IPS-11a (cell line): Measurements from ENCODE around the gene COL16A1.
"Not testable (repeated sequence)": the region's sequence is repeated elsewhere in the genome, so short reads cannot be mapped to it uniquely, and the experiment has no call there.

Experiments
- H3K4me3 ChIP-seq: one replicate; pipeline ENCODE4 v1.5.1; 2013; ENCODE audit warnings: low read depth, low read length, control low read depth

Gene COL16A1

DNA sequence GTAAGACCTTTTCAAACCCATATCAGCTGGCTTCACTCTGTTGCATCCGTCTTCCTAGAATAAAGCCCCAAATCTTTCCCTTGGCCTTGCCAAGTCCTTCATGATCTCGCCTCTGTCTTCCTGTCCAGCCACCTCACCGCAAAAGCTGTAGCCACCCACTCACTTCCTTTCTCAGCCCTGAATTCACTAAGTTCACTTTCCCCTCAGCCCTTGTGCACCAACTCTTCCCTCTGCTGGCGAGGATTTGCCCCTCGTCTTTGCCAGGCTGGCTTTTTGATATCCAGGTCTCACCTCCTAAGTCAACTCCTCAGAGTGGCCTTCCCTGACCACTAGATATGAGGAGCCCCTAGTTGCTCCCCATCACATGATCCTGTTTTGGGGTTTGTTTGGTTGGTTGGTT, 3.9 kb upstream of the COL16A1 start:
- no peak overlapping the region for H3K4me3 ChIP-seq

DNA sequence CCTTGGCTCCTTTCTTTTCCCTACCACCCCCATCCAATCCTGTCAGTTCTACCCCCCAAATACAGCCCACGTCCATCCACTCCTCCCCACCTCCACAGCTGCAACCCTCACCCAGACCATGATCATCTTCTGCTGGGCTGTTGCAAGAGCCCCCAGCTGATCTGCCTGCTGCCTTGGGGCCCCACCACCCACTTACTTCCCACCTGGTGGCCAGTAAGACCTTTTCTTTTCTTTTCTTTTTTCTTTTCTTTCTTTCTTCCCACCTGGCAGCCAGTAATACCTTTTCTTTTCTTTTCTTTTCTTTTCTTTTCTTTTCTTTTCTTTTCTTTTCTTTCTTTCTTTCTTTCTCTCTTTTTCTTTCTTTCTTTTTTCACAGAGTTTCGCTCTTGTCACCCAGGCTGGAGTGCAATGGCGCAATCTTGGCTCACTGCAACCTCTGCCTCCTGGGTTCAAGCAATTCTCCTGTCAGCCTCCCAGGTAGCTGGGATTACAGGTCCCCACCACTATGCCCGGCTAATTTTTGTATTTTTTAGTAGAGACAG, 3.3 kb upstream of the COL16A1 start:
- H3K4me3 ChIP-seq = not testable (repeated sequence)

DNA sequence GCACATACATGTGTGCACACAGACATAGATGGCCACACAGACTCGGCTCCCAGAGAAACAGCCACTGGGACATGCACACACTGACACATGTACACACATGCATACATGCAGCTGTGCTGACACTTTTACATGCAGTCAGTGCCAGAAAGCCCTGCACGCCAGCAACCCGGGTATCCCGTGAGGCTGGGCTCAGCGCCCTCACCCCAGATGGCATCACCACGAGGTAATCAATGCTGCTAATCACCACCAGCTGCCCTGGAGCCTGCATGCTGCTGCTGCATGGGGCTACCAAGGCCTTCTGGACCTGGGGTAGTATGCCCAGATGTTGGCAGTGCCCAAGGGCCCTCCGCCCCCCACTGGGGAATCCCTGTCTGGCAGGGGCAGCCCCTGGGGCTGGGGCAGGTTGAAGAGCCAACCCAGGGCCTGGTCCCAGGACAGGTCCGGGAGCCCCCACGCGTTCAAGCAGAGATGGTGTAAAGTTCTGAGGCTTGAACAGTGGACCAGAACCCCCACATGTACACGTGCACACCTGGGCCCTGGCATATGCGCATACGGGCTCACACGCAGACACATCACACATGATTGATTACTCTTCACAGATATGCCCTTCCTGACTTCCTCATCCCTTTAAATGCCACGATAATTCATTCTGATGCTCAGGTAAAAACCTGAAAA, 2.7 kb upstream of the COL16A1 start:
- H3K4me3 ChIP-seq = no peak overlapping the region

DNA sequence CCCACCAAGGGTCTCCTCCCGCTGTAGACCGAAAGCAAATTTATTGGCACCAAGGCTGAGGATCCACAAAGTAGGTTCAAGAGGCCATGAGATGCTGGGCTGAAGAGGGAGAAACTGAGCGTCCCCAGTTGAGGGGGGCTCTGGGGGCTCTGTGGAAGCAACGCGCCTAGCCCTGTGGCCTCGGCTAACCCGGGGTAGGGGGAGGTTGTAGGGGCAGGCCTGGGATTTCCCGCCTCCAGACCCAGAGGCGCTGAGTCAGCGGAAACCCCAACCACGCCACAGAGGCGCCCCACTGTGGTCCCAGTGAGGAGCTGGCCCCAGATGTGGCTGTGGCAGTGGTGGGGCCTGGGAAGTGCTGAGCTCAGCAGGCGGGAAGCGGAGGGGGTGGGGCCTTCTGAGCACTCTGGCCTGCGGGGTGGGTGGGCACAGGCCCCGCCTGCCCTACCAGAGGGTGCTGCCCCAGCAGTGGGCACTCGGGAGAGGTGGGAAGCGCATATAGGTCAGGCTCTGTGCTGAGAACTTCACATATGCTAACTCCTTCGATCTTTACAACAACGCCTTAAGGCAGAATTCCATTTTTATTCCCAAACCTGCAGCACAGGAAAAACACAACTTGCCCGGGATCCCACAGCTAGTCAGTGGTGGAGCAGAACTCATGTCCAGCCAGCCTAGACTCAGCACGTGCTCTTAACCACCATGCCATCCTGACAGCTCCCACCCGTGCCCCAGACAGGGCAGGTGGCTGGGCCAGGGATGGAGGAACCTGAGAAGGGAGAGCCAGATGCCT, 1.5 kb upstream of the COL16A1 start:
- H3K4me3 ChIP-seq = no peak overlapping the region

DNA sequence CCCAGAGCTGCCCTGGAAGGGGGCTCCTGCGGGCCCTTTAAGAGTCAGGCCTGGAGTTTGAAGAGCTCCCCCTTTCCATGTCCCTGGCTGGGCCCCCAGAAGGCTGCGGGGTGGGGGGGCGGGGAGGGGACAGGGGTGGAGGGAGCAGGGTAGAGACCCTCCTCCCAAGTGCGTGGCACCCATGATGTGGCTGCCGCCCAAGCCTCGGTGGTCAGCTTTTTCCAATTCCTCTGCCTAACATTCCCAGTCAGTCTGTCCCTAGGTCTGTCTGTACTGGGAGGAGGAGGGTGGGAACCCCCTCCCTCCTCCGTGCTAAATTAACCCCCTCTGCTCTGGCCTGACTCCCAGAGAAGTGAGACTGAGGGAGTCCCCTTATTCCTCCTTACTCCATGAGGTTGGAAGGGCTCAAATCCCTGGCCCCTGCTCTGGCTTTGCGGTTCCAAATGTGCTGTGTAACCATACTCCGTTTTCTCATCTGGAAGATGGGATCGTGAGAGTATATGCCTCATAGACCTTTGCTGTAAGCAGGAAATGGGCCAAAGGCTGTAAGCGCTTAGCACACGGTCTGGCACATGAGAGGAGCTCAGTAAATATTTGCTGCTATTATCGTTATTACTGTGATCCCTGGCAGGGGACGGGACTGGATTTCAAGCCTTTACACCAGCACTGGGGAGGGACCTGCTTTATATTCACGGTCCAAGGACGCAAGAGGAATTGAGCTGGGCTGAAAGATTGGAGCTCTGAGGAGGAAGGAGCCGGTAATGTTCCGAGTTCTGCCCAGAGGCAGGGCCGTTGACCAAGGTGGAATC, 658 bp upstream of the COL16A1 start:
- H3K4me3 ChIP-seq = no peak overlapping the region

DNA sequence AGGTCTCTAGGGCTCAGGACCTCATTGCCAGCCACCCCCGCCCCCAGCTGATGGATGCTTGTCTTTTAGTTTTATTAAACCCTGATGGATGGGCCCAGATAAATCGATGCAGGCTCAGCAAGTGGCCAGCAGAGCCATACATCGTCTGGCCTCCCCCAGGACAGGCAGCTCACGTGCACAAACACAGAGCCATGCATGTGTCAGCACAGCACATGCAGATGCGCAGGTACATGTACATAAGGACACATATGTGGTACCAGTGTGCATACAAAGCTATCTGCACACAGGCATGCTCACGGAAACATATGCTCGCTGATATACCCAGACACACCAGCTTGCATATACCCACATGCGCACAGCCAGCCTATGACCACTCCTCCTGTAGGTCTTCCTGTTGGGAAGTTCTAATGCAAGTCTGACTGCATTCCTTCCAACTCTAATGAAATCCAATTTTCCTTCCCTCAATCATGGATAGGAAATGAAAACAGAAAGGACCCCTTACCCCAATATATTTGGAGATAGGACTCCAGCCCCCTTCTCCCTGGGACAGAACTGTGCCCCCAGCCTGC, 897 bp downstream of the COL16A1 start:
- no peak overlapping the region for H3K4me3 ChIP-seq

DNA sequence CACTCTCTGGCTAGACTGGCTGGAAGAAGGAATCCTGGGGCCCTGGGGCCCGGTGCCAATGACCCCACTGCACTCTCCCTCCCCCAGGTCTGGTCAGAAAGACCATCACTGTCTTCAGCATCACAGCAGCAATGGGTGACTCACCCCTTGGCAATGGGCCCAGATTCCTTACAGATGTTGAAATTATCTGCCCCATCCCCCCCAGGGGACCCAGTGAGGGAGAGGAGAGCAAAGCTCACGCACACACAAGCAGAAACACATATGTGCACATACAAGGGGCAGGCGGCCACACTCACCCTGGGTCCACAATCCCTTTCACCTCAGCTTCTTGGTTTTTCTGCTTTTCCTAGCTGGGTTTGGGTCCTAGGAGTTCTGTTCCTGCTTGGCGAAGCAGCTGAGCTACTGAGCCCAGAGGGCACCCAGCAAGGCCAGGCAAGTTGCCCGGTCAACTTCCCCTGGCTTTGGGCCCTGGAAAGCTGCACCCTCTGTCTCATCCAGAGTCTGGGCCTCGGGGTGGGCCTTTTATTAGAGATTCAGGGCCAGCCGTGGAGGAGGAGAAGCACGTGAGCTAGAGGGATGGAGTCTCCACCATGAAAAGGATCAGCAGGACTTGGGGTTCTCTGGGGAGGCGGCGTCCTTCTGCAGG, 2.6 kb downstream of the COL16A1 start:
- no peak overlapping the region for H3K4me3 ChIP-seq

DNA sequence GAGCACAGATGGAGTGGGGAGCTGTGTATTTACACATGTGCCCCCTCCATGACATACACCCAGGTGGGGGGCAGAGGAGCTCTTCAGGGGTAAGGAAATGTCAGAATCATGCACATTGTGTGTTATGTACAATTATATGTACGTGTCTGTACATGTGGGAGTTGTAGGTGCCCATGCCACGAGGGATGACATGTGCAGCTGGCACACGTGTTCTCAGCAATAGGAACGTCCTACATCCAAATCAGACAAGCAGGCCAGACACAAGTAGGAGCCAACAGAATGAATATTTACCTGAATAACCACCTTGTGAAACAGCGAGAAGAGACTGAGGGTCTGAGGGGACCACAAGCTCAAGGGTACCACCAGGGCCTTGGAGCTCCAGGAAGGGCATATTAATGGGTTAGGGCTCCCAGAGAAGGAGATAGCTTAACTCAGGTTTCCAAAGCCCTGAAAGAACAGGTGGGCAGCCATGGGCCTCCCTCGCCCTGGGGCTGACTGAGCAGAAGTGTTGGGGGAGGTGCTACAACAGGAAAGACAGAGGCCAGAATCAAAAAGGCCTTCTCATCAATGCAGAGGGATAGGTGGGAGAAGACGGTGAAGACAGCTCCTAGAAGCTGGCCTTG, 3.2 kb downstream of the COL16A1 start:
- no peak overlapping the region for H3K4me3 ChIP-seq

DNA sequence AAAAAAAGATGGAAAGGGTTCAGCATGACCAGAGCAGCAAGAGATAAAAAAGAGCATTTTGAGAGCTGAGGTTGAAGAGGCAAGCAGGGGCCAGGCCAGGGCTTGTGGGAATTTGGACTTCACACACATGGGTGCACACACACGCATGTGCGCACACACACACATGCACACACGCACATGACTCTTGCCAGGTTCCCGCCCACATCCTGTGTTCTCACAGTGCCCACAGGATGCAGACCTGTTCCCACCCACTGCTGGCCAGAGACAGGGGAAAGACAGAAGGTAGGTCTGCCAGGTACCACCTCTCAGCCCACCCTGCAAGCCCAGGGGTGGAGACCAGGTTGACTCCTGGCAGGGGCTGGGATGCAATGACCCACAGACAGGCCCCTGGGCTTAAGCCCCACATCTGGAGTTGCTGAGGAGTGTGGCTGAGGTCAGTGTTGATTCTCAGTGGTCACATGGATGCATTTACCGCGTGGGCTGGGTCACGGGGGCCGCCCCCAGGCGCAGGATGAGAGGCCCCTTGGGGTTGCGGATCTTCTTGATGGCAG, 4.4 kb downstream of the COL16A1 start:
- no peak overlapping the region for H3K4me3 ChIP-seq

DNA sequence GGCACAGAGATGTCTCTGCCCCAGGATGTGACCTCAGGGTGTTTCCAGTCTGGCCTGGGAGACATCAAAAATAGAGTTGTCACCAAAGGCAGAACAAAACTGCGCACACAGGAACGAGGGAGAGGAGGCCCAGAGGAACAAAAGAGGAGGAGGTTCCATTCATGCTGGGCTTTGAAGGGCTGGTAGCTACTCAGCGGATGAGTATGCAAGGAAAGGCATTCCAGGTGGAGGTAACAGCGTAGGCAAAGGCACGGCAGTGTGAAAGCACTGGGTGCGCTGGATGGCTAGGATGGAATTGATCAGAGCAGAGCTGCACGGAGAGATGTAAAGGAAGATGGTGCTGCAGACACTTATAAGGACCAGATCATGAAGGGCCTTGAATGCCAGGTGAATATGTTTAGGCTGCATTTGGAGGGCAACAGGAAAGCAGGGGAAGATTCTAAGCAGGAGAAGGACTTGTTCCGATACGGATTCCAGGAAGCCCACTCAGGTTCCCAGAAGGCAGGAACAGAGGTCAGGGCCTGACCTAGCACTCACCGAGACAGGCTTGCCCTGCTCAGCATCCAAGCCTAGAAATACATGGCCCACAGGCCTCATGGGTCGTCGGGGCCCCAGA, 6.3 kb downstream of the COL16A1 start:
- H3K4me3 ChIP-seq = no peak overlapping the region

DNA sequence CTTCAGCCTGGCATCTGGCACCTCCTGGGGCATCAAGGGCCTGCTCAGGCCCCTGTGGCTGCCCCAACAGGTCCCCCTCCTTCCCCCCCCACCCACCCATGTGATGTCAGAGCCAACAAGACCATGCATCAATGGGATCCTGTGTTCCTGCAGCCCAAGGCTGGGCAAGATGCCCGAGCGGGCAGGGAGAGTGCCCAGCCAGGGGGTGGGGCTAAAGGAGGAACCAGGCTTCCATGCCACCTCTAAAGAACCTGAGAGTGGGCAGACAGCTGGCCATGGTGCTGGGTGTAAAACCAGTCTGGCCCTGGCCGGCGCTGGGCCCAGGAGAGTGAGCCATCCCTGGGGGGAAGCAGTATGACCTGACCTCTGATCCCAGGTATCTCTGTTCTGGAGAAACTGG, 7.6 kb downstream of the COL16A1 start:
- no peak overlapping the region for H3K4me3 ChIP-seq

DNA sequence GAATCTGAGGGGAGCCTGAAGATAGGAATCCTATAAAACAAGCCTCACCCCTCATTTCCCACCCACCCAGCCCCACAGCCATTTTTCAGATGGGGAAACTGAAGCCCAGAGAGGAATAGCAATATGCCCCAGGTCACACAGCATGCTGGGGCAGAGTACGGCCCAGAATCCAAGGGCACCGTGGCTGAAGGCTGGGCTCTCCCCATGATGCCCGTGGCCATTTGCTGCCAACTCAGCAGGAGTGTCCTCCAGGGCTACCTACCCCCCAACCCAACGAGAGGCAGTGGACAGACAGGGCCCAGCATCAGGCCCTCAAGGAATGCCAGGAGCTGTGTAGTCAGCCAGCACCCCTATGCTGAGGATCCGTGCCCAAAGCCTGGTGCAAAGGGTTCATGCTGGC, 8.5 kb downstream of the COL16A1 start:
- H3K4me3 ChIP-seq = no peak overlapping the region

DNA sequence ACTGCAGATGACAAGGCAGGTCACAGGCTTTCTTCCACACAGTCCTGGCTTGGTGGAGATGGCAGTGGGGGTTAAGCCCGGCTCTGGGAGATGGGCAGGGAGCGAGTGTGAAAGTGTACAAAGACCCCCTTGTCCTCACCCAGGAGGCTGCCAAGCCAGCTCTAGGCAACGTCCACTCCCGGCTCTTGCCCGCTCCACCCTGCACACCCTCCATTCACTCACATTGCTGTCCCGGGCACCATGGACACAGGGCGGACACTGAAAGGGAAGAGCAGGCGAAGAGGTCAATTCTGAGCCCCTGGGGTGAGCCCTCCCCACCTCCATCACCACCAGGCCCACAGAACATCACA, 8.9 kb downstream of the COL16A1 start:
- no peak overlapping the region for H3K4me3 ChIP-seq

DNA sequence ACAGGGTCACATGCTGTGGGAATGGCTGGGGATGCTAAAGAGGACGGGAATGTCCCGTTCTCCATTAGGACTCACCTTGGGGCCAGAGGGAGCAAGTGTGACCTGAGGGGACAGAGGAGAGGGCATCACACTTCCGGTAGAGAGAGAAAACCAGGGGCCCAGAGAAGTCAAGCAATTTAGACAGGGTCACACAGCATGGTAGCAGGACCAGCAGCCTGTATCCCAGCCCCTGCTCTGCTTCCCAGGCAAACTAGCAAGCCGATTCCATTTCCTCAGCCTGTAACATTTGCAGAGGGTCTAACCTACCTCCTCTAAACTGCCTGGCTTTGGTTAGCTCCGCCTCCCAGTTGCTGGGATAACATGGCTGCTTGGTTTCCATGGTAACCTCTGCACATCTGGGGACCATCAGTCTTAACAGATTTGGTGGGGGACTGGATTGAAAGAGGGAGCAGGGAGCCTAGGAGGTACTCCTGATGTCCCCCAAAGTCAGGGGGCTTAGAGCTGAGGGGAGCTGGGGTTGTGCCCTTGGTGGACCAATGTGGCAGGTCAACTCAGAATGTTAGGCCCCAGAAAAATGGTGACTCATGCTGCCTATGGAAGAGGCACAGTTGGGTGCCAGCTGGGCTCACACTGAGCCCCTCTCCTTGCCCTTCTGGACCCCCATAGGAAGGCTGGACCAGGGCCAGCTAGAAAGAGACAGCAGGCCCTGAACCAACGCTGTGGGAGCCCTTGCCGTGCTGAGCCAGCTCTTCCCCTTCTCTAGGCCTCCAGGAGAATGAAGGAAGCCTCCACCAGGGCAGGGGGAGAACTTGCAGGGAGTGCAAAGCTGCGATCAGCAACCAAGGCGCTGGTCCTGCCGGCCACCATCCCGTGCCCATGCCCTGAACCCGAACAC, 9.5 kb downstream of the COL16A1 start:
- H3K4me3 ChIP-seq = no peak overlapping the region

DNA sequence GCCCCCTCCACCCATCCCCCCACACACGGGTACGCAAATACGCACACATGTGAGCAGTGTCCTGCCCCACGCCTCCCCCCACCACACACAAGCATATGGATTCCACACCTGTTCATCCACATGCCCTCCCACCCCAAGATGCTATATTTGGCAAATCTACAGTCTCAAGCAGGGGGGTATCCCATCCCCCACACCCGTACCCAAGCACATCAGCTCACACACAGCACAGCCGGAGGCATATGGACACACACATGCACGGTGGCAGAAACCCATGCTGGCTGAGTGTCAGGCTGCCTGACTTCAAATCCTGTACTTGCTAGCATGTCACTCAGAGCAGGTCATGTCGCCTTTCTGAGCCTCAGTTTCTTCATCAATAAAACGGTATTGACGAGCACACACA, 10.6 kb downstream of the COL16A1 start:
- H3K4me3 ChIP-seq = no peak overlapping the region

DNA sequence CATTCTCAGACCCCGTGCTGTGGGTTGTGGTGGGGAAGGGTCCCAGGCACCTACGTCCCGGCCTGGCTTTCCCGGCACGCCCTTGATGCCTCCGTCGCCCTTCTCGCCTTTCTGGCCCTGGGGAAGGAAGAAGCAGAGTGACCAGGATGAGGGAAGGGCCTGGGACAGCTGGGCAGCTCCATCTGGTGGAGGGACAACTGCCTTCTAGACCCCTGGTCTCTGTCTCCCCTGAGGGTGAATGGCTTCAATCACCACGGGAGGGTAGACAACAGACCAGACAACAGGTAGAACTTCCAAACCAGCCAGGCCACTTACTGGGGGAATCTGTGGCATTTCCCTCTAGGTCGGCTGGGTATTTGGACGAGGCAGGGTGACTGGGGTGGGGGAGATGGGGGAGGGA, 11.9 kb downstream of the COL16A1 start:
- no peak overlapping the region for H3K4me3 ChIP-seq

DNA sequence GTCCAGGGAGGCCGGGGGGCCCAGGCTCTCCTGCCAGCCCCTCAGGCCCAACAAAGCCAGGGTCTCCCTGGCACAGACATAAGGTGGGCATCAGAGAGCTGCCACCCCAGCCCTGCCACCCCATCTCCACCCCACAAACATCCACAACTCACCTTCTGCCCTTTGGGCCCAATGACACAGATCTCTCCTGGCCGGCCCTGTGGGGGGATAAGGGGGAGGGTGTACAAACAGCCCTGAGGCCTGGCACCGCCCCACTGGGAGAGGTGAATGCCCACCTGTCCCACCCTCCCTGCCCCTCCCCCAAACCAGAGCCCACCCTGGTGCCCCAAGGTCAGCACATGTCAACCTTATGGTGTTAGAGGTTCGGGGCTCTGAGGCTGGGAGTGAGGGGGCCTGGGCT, 12.4 kb downstream of the COL16A1 start:
- H3K4me3 ChIP-seq = no peak overlapping the region

DNA sequence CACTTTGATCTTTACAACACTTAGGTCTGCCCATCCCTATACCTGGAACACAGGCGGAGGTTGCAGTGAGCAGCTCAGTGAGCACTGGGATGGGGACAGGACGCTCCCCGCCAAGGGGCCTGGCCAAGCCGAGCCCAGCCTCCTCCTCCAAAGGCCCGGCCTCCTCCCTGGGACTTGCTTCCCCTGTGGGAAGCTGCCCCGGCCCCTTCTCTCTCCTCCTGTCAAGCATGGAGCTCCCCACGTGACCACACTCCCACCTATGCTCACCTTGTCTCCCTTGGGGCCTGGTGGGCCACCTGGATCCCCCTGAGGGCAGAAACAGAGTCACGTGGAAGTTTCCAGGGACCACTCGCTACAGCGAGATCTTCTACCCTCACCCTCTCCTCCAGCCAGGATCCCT, 12.9 kb downstream of the COL16A1 start:
- H3K4me3 ChIP-seq = no peak overlapping the region

DNA sequence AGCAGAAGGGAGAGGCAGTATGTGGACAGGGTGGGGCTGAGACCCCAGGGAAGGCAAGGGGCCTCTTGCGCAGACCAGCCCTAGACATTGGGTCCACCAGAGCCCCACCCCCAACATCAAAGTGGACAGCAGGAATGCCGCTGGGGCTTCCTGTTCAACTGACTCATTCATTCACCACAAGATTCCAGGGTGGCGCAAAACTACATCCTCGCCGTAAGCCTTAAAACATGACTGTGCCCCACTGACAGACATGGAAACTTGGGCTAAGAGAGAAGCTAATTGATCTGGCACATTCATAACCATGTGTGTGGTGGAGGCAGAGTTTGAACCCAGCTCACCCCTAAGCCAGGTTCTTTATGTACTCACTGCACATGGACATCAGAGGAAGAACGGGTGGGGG, 14.0 kb downstream of the COL16A1 start:
- H3K4me3 ChIP-seq = no peak overlapping the region
